ENCODE results near the gene FOXP1.
"Not testable (repeated sequence)": the region's sequence is repeated elsewhere in the genome, so short reads cannot be mapped to it uniquely, and the experiment has no call there.

DNA sequence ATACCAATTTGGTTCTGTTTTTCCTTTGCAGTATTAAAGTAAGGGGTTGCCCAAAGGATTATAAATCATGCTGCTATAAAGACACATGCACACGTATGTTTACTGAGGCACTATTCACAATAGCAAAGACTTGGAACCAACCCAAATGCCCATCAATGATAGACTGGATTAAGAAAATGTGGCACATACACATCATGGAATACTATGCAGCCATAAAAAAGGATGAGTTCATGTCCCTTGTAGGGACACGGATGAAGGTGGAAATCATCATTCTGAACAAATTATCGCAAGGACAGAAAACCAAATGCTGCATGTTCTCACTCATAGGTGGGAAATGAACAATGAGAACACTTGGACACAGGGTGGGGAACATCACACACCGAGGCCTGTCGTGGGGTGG is 259.3 kb downstream of the FOXP1 start:
- TF ChIP-seq, protein P1, sequence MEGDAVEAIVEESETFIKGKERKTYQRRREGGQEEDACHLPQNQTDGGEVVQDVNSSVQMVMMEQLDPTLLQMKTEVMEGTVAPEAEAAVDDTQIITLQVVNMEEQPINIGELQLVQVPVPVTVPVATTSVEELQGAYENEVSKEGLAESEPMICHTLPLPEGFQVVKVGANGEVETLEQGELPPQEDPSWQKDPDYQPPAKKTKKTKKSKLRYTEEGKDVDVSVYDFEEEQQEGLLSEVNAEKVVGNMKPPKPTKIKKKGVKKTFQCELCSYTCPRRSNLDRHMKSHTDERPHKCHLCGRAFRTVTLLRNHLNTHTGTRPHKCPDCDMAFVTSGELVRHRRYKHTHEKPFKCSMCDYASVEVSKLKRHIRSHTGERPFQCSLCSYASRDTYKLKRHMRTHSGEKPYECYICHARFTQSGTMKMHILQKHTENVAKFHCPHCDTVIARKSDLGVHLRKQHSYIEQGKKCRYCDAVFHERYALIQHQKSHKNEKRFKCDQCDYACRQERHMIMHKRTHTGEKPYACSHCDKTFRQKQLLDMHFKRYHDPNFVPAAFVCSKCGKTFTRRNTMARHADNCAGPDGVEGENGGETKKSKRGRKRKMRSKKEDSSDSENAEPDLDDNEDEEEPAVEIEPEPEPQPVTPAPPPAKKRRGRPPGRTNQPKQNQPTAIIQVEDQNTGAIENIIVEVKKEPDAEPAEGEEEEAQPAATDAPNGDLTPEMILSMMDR (IDR thresholded peaks at IDR 0.05), result not testable (repeated sequence)
- not testable (repeated sequence) for TF ChIP-seq POLR2AphosphoS5, POLR2A (IDR thresholded peaks at IDR 0.05)

All from breast epithelium (tissue), 3 donors.